NCI-H2029 treated with DMSO at 0.1 percent for 48 hours (cell line): Measurements from ENCODE around the gene UBIAD1.
"Not testable (repeated sequence)": the region's sequence is repeated elsewhere in the genome, so short reads cannot be mapped to it uniquely, and the experiment has no call there.

ENCODE experiments used
- DNase-seq: peaks from one replicate; lab custom pipeline; 2025; lab: John Stamatoyannopoulos, UW

Gene UBIAD1

DNA sequence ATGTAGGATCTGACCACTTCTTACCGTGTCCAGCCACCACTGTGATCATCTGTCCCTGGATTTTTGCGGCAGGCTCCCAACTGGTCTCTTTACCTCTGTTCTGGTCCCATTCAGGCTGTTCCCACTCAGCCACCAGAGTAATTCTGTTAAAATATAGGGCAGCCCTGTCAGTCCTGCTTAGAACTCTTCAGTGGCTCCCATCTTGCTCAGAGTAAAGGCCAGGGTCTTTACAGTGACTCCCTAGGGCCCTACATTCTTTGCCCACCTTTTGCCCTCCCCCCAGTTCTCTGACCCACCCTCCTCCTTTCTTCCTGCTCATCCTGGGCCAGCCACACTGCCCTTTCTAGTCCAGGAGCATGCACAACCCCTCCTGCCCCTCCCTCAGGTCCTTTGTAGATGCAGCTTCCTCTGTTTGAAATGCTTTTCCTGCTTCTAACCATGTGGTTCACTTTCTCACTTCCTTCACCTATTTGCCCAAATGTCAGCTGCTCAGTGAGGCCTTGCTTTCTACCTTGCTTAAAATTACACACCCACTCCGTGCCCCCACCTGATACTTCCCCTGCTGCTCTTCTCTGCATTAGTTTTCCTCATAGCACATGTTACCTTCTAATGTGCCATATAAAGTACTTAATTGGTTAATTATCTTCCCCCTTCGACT is 7.8 kb downstream of the UBIAD1 start:
- no peak for DNase-seq

GRCh38 chr1:11281518-11282331 is 8.7 kb downstream of the UBIAD1 start:
- DNase-seq, result no peak

DNA sequence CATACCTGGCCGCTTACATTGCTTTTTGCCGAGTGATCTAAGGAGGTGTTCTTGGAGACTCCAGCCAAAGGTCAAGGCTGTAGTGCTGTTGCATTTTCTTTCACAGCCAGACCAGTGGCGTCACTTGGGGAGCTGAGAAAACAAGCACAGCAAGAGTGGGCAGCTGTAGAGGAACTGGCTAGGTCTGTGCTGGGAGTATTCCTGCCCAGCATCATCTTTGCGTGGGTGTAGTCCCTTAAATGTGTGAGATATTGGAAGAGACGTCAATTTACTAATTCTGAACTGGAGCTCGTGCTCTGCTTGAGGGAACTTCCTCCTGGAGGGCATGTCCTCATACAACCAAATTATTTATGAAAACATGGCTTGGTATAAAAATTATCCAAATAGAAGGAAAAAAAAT is 10.2 kb downstream of the UBIAD1 start:
- DNase-seq, result no peak

GRCh38 chr1:11284784-11285183 is 11.8 kb downstream of the UBIAD1 start:
- DNase-seq, result no peak

DNA sequence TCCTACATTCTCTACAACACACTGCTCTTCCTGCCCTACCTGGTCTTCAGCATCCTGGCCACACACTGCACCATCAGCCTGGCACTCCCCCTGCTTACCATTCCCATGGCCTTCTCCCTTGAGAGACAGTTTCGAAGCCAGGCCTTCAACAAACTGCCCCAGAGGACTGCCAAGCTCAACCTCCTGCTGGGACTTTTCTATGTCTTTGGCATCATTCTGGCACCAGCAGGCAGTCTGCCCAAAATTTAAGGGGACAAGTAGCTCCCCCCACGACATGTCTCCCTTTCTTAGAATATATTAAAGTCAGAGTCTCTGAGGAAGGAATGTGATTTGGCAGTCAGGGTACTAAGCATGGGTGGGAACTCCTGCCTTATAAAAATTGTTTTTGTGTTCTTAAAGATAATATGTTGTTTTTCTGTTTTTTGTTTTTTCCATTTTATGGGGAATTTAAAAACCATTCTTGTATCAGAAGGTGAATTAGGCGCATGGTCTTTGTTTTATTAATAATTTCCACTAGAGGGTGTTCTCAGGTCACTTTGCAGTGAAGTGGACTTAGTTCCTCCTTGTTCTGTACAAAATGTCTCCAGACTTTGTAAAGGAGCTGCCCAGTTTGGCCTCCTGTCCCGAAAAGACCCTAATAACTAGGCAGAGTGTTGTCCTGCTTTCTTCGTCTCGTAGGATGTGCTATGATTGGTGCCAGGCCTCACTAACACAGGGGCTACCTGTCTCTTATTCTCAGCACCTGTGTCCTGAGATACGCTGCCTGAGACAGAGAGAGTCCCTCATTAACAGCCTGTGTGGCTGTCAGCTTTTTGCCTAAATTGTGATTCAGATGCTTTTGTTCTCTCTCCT is 13.1 kb downstream of the UBIAD1 start:
- DNase-seq, result no peak

DNA sequence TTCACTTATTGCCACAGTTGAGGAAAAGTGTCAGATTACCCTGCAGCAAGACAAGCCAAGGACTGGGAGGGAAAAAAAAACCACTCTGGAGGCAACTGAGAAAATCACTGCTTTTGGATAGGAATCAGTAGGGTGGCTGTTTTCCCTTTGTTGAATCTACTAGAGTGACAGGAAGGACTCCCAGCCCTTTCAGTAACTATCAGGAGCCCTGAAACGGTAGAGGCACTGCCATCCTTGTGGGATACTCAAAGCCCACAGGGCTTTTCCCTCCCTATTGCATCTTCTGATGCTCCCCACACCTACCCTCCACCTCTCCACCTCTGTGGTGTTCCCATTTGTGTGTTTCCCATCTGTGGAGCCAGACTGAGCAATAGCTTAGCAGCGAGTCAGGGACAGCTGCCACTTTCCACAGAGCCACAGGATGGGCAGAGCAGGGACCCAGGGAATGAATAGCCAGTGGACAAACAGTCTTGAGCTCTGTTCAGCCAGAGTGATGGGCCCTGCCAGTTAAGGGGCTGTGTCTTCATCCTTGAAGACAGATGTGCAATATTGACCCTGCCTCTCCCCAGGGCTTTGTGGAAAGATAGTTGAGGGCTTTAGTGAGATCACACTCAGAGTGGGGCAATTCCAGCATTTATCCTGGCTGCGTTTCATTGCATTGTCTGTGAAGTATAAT is 13.9 kb downstream of the UBIAD1 start:
- no peak for DNase-seq

- DNase-seq, result no peak
Observed at GRCh38 chr1:11289064-11289463, 16.1 kb downstream of the UBIAD1 start.

- DNase-seq, result no peak
Observed at GRCh38 chr1:11291049-11291448, 18.1 kb downstream of the UBIAD1 start.

GRCh38 chr1:11293856-11294255 is 20.9 kb downstream of the UBIAD1 start:
- DNase-seq, result no peak

DNA sequence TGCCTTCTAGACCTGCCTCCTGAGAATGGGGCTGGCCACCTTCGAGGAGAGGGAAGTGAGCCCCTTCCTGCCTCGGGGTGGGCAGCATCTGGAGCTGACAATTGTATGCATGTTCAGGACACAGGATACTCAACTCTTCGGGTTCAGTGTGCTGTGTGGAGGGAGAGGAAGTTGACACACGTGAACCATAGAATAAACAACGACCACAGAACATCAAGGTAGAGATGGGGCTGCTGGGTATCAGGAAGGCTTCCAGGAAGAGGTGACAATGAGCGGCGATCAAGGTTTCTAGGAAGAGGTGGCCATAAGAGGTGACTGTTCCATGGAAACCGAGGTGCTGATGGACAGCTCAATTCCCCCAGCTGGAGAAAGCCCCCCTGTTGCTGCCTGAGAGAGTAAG is 22.0 kb downstream of the UBIAD1 start:
- DNase-seq, result no peak

DNA sequence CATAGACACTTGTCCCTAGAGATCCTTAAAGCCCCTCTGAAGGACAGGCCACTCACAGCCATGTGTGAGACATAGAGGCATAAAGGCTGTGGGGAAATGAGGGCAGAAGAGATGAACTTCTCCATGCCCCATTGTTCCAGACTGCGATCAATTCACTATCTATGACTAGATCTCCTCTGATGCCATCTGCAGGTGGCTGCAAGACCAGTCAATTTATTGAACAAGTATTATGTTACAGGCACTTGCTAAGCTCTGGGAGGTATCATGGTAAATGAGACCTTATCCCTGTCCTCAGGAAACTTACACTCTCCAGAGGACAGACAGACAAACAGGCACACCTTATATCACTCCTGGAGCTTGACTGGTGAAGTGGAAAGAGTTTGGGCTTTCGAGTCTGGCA is 22.9 kb downstream of the UBIAD1 start:
- no peak for DNase-seq

GRCh38 chr1:11297774-11298173 is 24.8 kb downstream of the UBIAD1 start:
- DNase-seq, result not testable (repeated sequence)

DNA sequence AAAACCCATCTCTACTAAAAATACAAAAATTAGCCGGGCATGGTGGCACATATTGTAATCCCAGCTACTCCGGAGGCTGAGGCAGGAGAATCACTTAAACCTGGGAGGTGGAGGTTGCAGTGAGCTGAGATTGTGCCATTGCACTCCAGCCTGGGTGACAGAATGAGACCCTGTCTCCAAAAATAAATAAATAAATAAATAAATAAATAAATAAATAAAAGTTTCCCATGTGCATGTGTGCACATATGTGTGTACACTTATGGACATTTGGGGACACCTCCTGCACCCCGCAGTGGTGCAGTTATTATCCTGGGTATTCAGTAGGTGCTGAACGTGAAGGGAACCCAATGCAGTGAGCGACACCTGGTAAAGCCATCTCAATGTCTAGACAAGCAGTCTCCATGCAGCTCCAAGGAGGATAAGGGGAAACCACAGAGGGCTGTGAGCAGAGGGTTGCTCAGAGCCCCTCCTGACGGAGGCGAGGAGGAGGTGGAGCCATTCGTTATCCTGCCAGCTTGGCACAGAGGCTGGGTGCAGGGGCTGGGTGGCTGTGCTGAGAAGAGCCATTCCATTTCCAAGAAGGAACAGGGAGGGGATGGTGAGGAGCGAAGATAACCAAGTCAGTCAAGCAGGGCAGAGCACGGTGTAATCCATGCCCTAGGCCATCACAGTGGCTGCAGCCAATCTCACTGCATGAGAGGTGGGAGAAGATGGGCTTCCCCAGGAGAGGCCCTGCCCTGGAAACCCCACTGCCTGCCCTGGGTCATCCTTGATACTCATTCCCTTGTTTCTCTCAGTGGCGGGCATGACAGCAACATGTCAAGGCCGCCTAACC is 25.6 kb downstream of the UBIAD1 start:
- DNase-seq, result no peak

DNA sequence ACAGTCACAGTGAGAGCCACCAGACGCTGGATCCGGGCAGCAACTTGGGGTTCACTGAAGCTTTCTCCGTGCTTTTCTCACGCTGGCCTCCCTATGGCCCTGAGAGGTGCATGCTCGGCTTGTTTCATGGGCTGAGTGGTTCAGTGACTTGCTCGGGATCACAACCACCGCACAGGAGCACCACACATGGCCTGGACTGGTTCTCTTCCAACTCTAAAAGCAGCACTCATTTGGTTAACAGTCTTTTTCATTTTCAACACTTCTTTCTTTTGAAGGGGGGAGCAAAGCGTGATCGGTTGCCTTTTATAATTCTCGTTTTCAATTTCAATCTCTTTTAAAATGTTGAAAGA is 26.2 kb downstream of the UBIAD1 start:
- no peak for DNase-seq

GRCh38 chr1:11301601-11302000 is 28.6 kb downstream of the UBIAD1 start:
- no peak for DNase-seq

GRCh38 chr1:11302366-11302765 is 29.4 kb downstream of the UBIAD1 start:
- DNase-seq, result no peak

GRCh38 chr1:11305516-11305915 is 32.5 kb downstream of the UBIAD1 start:
- not testable (repeated sequence) for DNase-seq

GRCh38 chr1:11307852-11308251 is 34.9 kb downstream of the UBIAD1 start:
- DNase-seq, result no peak

- DNase-seq, result no peak
Observed at GRCh38 chr1:11308699-11309224, 35.8 kb downstream of the UBIAD1 start.

DNA sequence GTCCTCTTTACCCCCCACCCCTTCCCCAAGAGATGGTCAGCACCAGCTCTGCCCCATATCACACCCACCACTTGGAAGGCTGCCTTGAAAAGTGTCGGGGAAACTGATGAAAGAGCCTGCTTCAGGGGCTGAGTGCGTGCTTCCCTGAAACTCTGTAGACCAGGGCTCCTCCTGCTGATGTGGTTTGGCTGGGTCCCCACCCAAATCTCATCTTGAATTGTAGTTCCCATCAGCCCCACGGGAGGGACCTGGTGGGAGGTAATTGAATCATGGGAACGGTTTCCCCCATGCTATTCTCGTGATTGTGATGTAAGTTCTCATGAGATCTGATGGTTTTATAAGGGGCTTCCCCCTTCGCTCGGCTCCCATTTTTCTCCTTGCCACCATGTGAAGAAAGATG is 36.4 kb downstream of the UBIAD1 start:
- DNase-seq, result no peak
